ENCODE data around the gene CCDC24.

The CCDC24 gene

DNA sequence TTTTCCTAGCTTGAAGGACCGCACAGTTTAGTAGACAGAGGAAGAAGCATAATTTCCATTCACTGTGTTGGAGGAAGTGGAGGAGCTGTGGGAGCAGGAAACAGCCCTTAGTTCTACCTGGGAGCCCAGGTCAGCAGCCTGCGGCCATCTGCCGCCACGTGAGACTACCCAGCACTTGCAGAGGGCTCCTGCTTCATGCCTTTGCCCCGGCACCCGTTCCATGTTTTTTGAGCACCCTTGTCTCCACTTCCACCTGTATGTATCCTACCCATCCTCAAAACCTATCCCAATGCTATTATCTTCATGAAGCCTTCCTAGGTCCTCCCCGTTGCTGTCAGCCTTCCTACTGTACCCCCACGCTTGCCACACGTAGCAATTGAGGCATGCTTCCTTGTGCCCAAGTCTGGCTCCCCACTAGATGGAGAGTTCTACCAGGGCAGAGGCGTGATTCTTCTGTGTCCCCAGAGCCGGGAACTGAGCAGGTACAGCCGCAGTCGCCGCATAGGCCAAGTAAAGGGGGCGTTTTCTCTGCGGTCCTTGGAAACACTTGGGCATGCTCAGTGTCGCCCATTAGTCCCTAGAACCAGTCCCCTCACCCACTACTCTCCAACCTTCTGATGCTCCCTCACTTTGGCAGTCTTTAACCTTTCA is 38.0 kb downstream of the CCDC24 start:
- no peak for DNase-seq

DNA sequence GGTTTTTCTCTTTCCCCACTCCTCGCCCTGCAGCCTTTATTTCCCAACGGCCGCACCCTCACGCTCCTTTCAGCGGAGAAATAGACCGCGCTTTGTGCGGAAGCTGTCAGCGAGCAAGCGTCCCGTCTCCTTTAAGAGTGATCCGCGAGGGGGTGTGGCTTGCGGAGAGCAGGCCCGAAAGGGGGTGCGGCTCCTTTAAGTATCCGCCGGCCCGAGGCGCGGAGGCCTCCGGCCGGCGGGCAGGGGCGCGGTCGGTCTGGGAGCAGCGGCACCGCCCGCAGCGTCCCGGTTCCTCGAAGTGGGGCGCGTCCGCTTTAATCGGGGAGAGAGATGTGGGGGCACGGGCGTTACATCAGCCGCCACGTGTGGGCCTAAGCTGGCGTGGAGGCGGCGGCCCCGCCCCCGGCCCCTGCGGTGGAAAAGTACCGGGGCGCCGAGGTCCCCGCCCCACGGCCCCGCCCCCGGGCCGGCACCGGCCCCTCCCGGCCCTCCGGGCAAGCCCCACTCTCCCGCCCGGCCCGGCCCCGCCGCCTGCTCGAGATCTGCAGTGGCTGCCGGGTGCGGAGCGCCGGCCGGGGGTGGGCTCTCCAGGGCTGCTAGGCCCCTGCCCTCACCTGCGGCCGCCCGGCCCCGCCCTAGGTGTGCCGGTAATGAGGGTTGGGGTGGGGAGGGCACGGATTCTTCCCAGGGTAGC is 38.7 kb downstream of the CCDC24 start:
- peak; percentile 79 to 81 for DNase-seq

DNA sequence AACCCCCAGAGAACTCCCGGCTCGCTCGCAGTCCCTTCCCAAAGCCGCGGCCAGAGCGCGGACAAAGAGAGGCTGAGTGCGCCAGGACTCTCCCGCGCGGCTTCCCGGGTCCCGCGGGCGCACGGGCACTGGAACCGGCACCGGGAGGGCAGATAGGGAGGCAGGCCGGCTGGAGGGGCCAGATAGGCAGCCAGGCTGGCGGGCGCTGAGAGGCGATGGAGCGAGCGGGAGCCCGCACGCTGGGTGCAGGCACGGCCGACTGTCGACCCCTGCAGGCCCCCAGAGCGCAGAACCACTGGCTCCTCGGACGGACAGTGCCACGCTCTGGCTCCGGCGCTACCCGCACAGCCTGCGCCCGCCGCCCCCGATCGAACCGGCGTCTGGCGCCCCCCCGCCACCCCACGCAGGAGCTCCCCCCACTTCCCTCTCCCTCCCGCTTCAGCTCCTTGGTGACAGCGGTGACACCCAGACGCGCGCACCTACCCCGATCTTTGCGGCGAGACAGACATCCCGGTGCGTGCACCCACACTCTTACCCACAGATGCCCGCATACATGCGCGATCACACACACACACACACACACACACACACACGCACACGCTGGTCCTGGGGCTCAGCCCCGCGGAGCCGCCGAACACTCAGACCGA is 39.3 kb downstream of the CCDC24 start:
- peak; percentile 19 to 36 for DNase-seq

DNA sequence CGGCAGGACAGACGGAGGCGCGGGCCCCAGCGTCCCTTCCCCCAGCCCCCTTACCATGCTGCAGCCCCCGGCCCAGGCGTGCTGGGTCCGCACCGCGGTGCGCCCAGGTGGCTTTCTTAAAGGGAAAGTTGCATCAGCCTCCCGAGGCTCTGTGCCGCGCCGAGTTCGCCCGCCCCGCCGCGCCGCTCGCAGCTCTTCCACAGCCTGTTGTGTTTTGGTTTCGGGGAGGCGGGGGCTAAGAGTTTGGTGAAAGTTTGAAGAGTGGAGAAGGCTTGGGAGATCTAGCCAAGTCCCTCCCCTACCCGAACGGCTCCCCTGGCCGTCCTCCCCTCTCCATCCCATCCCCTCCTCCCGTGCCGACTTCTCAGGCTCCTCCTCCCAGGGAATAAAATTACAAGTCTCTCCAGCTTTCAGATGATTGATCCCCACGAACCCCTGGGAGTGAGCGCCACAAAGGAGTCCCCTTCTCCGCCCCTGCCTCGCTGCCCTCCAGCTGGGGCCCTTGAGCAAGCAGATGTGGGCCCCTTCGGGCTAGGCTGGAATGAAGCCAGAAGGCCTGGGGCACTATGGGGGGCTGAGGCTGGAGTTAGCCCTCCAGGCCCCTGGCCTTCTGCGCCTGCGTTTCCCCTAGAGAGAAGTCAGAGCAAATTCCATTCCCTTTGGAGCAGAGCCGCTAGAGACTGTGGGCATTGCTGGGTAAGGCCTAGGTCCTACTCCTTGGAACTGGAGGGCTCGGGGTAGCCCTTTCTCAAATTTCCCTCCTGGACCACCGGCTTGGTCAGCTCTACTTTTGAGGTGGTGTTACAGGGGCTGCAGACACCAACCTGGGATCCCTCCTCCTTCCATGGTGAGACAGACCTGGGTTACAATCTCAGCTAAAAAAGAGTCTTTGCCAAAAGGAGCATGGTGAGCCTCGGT is 40.1 kb downstream of the CCDC24 start, which contains the start of gene SLC6A9:
Gene SLC6A9, minus strand, starts transcription at position 211 of the 918 bp plus-strand sequence. CDS start 7,185 bp downstream, outside the sequence.
- DNase-seq: peak; percentile 23 to 40

DNA sequence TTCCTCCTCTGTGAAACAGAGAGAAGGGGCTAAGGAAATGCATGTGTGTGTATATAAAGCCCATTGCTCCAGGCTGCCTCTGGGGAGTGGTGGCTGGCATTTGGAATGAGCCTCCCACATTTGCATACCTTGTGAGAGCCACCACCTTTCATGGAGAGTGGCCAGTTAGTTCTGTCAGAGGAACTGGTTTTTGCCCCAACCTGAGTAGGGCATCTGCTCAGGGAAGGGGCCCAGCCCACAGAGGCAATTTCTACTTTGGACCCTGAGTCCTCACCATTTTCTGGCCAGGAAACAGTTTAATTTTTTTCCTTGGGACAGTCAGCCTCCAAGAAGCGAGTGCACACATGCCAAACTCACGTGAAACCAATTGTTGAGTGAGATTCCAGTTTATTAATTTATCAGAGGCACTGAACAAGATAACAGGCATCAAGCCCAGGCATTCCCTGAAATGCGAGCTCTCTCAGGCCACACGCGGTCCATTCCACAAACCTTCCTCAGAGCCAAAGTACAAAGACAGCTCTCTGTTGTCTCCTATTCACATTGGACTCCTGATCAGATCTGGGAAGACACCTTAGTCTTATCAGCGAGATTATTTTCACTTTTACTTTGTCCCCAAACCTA is 40.9 kb downstream of the CCDC24 start:
- DNase-seq: no peak

DNA sequence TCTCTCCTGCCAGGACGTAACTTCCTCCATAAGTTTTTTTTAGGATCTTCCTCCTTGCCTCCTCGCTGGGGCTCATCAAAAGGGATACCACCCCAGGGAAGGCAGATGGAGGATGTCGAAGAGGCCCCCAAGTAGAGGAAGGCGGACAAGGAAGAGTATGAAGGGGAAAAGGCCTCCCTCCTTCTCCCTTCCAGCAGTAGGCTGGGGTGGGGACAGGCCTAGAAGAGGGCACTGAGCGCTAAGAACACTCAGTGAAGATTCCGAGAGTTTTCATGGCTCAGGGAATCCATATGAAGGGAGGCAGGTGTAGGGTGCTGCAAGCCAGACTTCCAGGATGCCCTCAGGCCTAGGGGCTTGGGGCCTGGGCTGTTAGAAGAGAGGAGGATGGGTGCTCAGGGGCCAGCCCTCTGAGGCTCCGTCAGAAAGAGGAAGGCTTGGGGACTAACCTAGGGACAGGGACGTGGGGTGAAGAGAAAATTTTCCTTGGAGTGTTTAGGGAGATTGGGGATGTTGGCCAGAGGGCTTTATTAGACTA is 41.7 kb downstream of the CCDC24 start:
- DNase-seq: no peak

DNA sequence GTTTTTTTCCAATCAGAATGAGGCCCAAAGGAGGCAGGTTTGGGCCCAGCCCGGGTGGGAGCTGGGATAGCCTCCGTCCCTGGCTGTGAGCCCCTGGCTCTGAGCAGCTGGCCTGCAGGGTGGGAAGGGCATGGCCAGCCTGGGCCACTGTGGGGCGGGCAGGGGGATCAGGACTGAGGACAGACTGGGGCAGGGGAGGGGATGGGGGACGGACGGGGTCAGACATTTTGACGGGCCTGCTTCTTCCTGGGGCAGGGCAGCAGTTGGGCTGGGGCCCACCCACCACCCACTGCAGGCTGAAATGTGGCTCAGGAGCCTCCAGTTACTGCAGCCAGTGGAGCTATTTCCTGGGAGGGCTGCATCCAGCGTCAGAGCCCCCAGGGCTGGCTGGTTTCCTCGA is 42.4 kb downstream of the CCDC24 start:
- DNase-seq: no peak

DNA sequence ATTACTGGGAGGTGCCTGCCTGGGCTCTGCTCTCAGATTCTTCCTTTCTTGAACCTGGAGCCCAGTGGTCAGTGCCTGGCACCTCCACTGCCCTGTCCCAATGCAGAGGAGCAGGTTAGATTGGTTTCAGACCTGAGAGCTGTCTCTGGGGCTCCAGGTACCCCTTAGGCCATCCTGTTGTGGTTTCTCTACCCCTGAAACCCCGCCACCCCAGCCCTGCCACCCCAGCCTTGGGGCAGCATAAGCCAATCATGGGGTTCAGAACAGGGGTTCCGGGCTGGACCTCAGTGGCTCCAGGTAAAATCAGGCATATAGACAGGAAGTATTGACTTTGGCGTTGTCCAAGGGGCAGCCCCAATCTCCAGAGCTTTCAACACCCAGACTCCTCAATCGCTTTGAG is 43.0 kb downstream of the CCDC24 start:
- DNase-seq: no peak

DNA sequence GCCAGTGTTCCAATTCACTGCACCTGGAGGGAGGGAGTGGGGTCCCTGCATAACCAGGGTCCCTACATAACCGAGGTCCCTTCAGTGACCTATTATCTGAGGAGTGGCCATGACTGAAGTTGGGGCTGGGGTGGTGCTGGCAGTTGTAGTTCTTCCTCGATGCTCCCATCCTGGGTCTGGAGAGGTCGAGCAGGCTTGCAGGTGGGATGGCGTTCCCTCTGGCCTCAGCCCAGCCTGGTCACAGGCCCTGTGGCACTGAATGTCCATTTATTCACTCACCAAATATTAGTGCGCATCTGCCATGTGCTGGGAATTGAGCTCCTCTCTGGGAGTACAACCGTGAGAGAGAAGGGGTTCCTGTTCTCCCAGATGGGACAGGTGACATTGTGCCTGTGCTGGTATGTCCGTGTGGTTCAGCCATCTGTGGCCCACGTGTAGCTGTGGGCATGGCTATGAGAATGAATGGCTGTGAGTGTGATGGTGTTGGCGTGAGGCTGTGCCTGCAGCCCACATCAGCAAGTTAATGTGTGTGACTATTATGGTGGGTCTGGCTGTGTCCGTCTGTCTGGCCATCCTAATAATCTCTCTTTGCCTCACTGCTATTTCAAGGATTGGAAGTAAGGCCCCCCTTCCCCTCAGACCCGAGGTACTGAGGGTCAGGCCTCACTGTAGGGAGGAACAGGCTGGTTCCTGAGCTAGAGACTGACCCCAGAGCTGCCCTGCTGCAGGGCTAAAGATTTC is 43.7 kb downstream of the CCDC24 start:
- no peak for DNase-seq

DNA sequence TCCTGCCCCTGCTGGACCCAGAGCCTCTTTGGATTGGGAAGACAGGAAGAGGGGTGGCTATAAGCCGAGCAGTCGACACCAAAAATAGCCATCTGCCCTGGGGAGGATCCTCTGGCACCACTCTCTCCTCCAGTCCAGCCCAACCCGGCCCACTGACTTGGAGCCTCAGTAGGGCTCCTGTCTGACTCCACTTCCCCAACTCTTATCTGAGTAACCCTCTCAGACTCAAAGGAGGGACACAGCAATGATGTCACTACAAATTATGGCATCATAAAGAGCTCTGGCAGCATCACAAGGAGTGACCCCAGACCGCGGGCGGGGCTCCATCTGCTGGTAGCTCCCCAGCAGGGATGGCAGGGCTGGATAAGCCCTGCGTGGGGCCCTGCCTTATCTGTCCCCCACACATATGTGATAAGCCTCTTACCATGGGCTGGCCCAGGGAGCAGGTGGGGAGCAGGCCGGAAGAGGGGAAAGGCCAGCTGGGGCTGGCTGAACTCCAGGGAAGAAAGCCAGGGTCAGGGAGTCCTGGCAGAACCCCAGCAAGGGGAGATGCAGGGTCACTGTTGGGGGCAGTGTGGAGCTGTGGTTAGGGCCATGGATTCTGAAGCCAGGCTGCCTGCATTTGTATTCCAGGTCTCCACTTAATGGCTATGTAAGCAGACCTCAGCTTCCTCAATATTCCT is 44.5 kb downstream of the CCDC24 start:
- DNase-seq: no peak

DNA sequence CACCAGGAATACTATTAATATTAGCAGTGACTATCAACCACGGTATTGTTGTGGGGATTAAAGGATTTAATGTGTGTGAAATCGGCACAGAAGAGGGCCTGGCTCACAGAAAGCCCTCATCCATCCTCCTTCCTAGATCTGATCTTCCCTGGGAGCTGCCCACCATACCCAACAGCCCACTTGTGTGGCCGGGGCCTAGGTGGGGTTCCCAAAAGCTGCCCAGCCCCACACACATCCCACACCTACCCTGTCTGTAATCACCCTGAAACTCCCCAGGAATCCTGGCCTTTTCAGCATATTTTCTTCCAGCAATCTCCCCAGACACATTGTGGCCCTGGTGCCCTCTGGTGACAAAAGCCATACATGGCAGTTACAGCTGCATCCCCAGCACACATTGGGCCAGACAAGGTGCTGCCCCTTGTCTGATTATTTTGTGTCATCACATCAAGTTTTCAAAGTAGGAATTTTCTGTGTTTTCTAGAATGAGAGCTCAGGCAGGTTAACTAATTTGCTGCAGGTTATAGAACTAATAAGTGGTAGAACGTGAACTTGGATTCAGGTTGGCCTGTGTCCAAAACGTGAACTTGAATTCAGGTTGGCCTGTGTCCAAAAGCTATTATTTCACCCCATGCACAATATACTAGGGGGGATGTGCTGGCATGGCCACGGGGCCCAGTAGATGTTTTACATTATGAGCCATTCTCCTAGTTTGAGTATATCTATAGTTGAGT is 45.2 kb downstream of the CCDC24 start:
- peak; percentile 51 to 66 for DNase-seq

DNA sequence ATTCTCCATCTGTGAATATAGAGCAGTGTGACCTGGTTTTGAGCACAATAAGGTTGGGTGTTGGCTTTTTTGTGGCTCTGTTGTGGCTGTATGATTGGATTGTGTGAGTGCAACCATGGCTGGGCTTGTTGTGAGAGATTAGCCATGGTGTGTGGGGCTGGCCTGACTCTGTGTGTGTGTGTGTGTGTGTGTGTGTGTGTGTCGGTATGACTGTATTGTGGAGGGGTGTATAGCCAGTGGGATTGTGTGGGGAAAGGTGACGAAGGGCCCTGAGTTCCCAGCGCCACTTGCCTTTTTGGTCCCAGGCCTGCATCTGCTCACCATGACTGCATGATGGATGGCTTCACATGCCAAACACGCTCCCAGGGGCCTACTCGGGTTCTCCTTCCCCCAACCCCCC is 45.8 kb downstream of the CCDC24 start:
- no peak for DNase-seq

DNA sequence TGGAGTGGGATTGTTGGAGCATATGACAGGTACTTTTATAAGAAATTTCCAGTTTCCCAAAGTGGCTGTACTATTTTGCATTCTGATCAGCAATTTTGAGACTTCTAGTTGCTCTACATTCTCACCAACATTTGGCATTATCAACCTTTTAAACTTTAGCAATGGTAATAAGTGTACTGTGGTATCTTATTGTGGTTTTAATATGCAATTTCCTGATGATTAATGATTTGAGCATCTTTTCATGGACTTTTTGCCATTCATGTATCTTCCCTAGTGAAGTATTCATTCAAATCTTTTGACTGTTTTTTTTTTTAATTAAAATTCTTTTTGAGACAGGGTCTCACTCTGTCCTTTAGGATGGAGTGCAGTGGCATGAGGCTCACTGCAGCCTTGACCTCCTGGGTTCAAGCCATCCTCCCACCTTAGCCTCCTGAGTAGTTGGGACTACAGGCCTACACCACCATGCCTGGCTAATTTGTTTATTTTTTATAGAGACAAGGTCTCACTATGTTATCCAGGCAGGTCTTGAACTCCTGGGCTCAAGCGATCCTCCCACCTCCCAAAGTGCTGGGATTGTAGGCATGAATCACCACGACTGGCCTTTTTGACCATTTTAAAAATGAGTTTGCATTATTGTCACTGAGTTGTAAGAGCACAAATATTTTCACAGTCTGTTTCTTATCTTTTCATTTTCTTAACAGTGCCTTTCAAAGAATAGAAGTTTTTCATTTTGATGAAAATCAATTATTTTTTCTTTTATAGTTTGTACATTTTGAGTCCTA is 47.7 kb downstream of the CCDC24 start:
- no peak for DNase-seq

DNA sequence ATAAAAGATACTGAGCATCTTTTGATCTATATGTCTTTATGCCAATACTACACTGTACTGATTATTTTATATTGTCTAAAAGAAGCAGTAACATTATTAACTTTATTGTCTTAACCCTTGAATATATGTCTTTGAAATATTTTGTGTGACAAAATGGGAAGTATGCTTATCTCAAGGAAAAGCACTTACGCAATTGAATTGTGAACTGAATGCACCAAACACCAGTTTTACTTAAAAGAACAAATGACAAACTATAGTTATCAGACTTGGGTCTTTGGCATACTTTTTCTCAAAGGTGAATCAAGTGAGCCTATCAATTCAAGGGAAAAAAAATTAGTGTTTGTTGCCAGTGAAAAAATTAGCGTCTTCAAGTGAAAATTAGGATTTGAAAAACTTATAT is 49.0 kb downstream of the CCDC24 start:
- no peak for DNase-seq

DNA sequence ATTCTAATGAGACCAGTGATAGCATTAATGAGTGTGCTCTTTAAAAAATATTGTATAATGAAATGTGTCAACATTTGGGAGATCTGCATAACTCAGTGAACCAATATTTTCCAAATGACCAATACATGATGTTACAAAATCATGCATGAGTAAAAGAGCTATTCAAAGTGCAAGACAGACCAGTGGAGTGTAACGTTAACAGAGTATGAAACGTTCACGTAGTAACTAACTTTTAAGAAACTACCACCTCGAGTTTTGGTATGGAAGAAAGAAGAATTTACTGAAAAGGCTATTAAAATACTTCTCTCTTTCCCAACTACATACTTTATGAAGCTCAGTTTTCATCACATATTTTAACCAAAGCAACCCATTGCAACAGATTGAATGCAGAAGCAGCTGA is 49.4 kb downstream of the CCDC24 start:
- no peak for DNase-seq

DNA sequence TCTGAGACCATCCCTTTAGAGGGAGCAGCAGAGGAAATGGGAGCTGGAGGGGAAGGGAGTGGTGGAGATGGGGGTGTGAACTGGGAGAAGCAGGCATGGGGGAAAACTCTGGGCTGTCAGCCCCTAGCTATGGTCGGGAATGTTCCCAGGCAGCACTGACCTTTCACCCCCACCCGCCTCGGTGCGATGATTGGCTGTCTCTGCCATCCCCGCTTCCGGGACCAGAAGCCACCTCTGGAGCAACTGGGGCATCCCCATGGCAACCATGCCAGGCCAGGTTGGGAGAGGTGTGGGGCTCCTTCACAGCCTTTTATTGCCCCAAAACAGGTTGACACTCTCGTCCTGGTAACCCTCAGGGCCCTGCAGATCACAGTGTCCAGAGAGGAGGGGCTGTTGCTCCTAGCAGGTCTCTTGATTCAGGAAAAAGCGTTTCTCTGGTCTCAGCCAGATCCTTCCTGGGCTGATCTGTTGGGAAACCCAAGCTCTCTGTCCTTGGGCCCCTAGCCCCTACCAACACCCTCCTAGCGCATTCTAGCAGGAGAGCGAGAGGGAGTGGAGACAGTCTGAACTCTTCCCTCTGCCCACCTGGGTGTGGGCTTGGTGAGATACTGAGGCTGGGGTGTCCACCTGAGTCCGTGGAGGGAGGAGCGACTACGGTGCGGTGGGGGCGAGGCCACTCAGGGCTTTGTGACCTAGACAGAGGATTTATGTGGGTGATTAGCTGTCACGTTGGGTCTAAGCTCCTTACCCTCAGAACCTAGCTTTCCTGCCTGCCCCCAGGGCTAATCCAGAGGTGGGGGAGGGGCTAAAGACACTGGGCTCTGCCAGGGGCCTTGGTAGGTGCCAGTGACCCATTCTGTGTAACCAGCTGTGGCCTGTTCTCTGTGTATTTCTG is 52.0 kb downstream of the CCDC24 start:
- no peak for DNase-seq

DNA sequence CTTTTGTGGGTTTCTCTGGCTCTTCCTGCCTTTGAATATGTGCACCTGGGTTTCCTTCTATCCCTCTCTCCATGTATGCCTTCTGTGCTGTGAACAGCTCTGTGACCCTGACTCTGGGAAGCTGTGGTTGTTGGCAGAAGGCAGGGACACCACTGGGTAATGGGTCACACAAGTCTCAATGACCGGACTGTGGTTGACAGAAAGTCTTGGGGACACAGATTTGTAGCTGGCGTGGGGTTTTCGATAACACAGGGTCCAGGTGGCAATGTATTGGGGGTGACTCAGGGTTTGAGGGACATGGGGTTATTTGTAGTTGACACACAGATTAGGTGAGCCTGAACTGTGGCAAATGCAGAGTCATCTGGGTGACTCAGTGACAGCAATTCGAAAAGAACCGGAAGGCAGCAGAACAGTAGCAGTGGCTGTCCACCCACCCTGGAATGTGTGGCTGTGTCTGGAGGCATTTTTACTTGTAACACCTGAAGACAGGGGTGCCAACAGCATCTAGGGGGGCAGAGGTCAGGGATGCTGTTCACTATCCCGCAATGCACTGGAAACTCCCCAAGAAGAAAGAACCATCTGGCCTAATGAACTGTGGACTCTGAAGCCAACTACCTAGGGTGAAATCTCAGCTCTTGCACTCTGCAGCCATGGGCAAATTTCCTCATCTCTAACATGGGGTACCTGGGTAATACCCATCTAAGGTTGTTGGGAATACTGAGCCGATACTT is 52.8 kb downstream of the CCDC24 start:
- DNase-seq: no peak

DNA sequence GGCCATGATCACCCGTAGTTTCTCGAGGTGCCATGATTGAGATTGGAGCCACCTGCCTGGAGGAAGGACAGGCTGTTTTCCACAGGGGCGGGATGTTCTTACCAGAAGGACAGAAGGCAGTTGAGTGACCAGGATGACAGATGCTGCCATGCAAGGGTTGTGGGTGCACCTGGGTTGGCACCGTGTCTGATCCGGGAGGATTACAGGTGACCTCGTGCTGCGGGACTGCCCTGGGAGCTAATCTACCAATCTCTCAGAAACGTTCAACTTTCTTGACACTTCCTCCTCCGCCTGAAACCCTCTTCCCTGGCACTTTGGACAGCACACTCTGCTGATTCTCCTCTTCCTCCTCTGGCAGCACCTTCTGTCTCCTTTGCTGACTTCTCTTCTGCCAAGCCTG is 53.7 kb downstream of the CCDC24 start:
- no peak for DNase-seq

All from stimulated activated CD4-positive, alpha-beta T cell treated with anti-CD3 and anti-CD28 coated beads, Interleukin-2, amount 100 ng/mL, for 48 hours (primary cell).